Fibroblast of skin of back (primary cell): Measurements from ENCODE around the gene FARSB. TPM values are rescaled to one million over a fixed set of nuclear protein-coding genes. Genes with fewer than 3 reads are reported as not detected.
"Not testable (repeated sequence)": the region's sequence is repeated elsewhere in the genome, so short reads cannot be mapped to it uniquely, and the experiment has no call there.

Experiments
- DNase-seq: peaks from one replicate; pipeline ENCODE4 v3.0.0-alpha.2; 2013
- polyA plus RNA-seq, 2 experiments: library from polyadenylated mRNA; unstranded; fragments of 120-200 nt; gene quantifications; one replicate each; pipeline ENCODE4 v1.2.1, GENCODE V29; 2013; ENCODE audit not compliant: insufficient read length in 2 of 2

The FARSB gene
- 30.8 TPM for polyA plus RNA-seq (2013, experiment 1 of 2; ENCODE audit: insufficient read length)
- polyA plus RNA-seq (2013, experiment 2 of 2; ENCODE audit: insufficient read length), result 16.7 TPM

- peak; percentile 94 for DNase-seq
These were observed at the start of gene FARSB for GRCh38 chr2:222655787-222656525. Gene FARSB (minus strand): TSS chr2:222656092. CDS start chr2:222656073, 19 bp downstream.

GRCh38 chr2:222703886-222704285 is 48.0 kb upstream of the FARSB start:
- DNase-seq, result peak; percentile 67

GRCh38 chr2:222703091-222703490 is 47.2 kb upstream of the FARSB start:
- no peak for DNase-seq

GRCh38 chr2:222701721-222702131 is 45.8 kb upstream of the FARSB start:
- DNase-seq, result no peak

GRCh38 chr2:222701233-222701632 is 45.3 kb upstream of the FARSB start:
- DNase-seq, result no peak

- DNase-seq, result no peak
These were observed 42.4 kb upstream of the FARSB start for GRCh38 chr2:222698276-222698675.

GRCh38 chr2:222693837-222694236 is 37.9 kb upstream of the FARSB start:
- peak; percentile 25 for DNase-seq

- DNase-seq, result not testable (repeated sequence)
These were observed 37.5 kb upstream of the FARSB start for GRCh38 chr2:222693413-222693812.

- peak; percentile 72 for DNase-seq
These were observed 34.8 kb upstream of the FARSB start for GRCh38 chr2:222690564-222691200.

GRCh38 chr2:222689322-222689721 is 33.4 kb upstream of the FARSB start:
- no peak for DNase-seq

- no peak for DNase-seq
These were observed 33.0 kb upstream of the FARSB start for GRCh38 chr2:222688917-222689316.

- no peak for DNase-seq
These were observed 30.3 kb upstream of the FARSB start for GRCh38 chr2:222686086-222686750.

- no peak for DNase-seq
These were observed 27.9 kb upstream of the FARSB start for GRCh38 chr2:222683805-222684204.

- no peak for DNase-seq
These were observed 22.1 kb upstream of the FARSB start for GRCh38 chr2:222677981-222678380.

GRCh38 chr2:222673883-222674282 is 18.0 kb upstream of the FARSB start:
- no peak for DNase-seq

- no peak for DNase-seq
These were observed 17.4 kb upstream of the FARSB start for GRCh38 chr2:222673273-222673672.

- DNase-seq, result no peak
These were observed 16.1 kb upstream of the FARSB start for GRCh38 chr2:222672068-222672401.

GRCh38 chr2:222671259-222672067 is 15.6 kb upstream of the FARSB start, which contains the start of gene MOGAT1:
Gene MOGAT1 (plus strand): TSS chr2:222671658. CDS start chr2:222671786, 128 bp downstream.
- DNase-seq, result no peak

GRCh38 chr2:222670191-222671038 is 14.5 kb upstream of the FARSB start:
- DNase-seq, result no peak

- no peak for DNase-seq
These were observed 13.5 kb upstream of the FARSB start for GRCh38 chr2:222669353-222669752.

GRCh38 chr2:222668494-222669154 is 12.7 kb upstream of the FARSB start:
- DNase-seq, result no peak
